HG03159 (cell line): ENCODE results near the gene ARHGDIA.

Experiments used
- ATAC-seq: cut with Tn5 transposase; IDR thresholded peaks from one replicate; pipeline ENCODE4 v1.9.1; 2021; ENCODE audit warnings: mild to moderate bottlenecking, moderate library complexity; ENCODE audit not compliant: unreplicated experiment

Gene ARHGDIA

DNA sequence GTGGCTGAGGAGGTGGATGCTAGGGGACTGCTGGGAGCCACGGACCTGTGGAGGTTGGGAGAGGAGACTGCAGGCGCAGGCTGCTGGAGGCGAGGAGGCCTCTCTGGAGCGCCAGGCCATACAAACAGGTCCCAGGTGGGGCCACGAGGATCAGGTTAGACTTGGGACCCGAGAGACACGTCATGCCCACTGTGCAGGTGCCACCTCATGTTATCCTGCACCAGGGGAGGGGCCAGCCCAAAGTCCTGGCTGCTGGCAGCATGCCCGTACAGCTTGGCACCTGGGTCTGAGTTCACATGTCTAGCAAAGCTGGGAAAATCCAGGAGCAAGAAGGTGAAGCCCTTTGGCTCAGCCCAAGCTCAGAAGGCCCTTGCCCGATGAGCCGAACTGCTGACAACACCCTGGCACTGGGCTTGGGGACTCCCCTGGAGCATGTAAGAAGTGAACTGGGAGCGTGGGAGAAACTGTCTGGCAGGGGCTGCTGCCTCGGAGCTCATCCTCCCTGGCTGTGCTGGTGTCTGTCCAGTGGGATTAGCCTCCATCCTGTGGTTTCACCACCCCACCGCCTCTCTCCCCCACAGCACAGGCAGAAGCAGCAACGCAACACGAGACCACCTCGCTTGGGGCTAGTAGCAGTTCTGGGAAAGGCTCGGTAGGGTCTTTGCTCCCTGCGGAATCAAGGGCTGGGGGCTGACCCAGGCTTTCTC lies 5.3 kb downstream of the ARHGDIA start:
- no peak for ATAC-seq

DNA sequence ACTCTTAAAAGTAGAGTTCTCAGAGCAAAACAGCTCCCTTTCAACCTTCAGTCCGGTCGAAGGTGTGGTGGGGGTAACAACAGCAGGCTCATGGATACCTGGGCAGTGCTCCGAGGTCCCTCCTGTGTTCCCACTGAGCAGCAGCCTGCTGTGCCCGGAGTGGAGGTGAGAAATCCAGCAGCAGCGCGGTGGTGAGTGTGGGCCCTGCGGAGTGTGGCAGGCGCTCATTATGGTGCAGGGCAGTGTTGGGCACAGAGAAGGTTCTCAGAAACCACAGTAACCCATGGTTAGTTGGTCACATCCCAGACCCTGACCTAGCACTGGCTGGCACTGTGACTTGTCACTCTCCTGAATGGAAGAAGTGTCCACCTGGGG lies 5.8 kb downstream of the ARHGDIA start:
- no peak for ATAC-seq

DNA sequence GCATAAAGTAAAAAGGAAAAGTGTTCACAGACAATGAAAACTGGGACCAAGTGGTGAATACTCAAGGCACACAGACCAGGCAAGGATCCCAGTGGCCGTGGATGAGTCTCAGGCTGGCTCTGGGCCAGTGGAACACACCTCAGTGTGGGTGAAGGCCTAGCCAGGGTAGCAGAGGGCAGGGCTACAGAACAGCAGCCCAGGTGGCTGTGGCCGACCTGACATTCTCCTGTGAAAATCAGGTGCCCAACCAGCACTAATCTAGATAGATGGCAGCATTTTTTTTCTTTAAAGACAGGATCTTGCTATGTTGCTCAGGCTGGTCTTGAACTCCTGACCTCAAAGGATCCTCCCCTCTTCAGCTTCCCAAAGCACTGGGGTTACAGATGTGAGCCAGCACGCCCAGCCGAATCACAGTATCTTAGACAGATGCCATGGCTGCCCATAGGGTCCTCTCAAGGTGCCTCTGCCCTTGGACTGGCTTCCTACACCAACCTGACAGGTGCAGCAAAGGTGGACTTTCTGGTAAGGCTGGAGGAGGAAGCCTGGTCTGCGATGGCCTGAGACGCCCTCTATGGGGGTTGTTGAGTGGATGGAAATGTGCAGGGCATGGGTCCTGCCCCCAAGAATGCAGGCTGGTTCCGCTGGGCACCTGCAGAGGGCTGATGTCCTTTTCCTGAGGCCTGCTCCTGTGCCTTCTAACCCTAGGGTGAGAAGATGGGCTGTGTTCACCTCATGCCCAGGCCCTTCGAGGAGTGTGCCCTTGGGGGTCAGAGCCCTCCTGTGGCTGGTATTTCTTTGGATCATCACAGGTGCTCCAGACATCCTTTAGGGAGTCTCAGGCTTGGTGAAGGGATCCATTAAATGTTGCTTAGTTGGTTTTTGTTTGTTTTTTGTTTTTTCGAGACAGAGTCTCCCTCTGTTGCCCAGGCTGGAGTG lies 7.0 kb downstream of the ARHGDIA start:
- no peak for ATAC-seq

DNA sequence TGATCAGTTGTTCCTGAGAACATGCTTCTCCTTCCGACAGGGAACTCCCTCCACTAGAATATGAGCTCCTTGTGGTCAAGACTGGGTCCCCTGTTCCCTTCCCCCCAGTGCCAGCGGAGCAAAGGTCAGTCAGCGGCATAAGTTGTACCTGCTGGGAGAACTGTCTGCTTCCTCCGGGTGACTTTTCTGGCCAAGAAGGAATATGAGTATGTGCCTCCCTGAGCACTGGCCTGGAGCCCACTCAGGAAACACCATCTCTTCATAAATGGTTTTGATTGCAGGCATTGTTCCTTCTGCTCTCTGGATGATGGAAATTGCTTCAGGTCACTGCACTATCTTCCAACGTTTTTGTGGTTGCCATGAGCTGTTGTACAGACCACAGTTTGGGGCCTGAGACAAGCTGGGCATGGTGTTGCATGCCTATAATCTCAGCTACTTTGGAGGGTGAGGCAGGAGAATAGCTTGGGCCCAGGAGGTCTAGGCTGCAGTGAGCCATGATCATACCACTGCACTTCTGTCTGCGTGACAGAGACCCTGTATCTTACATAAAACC lies 7.9 kb downstream of the ARHGDIA start:
- ATAC-seq, result no peak

DNA sequence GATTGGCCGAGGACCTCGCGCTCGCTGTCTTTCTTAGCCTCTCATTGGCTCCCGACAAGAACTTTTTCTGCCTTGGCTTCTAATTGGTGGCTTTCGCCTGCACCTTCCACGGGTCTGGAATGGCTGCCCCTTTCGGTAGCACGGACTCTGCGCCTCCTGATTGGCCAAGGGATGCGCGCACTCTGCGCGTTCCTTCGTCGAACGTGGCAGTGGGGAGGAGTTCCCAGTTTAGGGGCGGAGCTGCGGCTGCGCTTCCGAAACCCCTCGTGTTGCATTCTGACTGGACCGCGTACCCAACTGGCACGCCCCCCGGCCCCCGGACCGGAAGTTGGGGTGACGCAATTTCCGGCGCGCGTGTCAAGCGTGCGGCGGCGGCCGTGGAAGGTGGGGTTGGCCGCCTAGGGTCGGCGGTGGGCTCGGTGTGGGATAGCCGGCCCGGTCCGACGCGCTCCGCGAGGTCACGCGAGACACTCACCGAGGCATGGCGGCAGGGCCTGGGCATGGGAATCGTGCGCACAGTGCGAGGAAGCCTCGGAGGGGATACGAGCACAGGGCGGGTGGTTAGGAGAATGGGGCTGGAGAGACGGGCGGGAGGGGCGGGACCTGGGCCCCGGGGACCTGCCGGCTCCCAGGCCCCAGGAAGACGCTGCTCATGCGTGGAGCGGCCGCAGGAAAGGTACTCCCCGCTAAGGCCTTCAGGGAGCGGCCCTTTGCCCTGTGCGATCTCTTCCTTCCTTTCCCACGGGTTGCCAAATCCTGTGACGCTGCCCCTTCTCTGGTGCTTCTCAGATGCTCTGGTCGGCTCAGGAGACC lies 10.2 kb downstream of the ARHGDIA start:
- ATAC-seq, result peak; percentile 73

DNA sequence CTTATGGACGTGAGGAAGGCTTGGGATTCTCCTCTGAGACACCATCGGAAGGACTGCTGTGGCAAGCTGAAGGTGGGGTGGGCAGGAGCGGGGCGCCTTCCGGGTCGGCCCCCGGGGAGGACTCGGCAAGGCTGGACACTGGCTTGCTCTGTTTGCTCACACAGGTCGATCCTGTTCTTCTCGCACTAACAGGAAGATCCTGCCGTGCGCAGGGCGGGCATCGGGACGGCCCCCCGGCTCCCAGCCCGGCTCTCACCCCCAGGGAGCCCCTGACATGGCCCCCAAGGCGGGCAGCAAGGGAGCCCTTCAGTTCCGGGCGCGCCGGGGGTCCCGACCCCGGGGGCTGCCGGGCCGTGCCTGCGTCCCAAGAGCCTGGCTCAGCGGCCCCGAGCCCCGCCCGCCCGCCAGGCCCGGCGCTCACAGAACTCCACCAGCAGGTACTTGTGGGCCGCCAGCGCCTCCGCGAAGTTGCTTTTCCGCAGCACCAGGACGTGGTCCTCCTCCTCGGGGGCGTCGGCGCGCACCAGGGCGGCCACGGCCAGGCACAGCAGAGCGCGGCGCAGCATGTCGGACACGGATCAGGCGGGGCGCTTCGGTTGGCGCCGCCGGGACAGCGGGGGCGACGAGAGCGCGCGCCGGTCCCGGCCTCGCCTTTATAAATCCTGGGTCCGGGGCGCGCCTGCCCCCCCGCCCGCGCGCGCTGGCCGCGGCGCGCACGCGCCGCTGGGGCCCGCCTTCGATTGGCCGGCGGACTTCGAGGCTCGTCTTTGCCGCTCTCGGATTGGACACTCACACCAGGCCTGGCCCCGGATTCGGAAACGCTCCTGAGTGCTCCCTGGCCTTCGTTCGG lies 11.0 kb downstream of the ARHGDIA start, which contains the start of gene P4HB:
Gene P4HB (minus strand): TSS at position 630 of the 850 bp plus-strand sequence. CDS start 64 bp downstream, at position 566.
- ATAC-seq, result no peak

DNA sequence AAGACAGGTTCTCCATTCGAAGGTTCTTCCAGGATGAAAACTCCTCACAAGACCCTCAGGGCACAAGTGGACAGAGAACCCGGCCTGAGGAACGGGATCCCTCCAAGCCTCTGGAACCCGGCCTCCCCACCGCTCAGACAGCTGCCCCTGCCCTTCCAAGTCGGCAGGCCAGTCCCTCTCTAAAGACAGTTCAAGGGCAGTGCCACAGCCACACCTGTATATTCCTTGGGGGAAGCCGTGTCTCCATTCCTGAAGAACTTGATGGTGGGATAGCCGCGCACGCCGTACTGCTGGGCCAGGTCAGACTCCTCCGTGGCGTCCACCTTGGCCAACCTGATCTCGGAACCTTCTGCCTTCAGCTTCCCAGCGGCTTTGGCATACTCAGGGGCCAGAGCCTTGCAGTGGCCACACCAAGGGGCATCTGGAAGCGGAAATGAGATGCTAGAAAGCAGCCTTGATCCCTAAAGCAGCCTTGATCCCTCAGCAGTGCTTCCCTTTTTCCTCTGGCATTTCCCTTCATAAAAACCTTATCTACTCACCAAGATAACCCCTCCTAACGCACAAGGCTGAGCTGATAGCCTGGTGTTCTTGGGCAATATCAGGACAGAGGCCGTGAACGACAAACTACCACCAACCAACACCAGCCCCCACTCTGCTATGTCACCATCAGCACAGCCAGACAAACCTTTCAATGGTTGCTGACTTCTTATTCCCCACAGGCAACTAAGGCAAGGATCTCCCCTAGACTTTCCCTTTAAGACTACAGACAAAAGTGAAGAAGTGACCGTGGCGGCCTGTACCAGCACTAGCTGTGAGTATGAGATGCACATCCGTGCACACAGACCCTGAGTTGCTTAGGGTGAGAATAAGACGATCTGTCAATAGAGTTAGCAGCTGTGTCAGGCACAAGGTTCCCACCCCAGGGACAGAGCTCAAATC lies 11.9 kb downstream of the ARHGDIA start:
- no peak for ATAC-seq

DNA sequence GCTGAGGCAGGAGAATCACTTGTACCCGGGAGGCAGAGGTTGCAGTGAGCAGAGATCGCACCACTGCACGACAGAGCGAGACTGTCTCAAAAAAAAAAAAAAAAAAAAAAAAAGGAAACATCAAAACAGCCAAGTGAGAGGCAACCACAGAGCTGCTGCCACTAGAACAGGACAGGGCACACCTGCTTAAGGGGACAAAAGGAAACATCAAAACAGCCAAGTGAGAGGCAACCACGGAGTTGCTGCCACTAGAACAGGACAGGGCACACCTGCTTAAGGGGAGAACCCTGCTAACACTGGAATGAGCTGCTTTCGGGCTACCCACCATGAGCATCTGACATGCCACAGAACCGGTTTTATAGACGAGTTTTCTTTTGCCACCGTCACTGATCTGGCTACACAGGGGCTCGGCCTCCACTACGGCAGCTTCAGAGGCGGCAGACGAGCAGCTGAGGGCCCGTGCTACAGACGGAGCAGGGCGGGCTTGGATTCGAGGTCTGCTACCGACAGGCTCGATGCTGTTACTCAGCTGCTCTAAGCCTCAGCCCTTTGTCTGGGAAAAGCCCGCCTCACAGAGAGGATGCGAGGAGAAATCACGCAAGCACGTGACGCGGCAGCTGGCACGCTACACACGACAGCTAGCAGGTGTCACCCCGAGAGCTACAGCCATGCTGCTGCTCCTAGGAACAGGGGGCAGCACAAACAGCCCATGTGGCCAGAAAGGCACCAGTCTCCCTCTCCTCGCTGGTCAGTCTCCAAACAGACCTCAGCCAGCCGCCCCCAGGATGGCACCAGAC lies 12.8 kb downstream of the ARHGDIA start:
- no peak for ATAC-seq

DNA sequence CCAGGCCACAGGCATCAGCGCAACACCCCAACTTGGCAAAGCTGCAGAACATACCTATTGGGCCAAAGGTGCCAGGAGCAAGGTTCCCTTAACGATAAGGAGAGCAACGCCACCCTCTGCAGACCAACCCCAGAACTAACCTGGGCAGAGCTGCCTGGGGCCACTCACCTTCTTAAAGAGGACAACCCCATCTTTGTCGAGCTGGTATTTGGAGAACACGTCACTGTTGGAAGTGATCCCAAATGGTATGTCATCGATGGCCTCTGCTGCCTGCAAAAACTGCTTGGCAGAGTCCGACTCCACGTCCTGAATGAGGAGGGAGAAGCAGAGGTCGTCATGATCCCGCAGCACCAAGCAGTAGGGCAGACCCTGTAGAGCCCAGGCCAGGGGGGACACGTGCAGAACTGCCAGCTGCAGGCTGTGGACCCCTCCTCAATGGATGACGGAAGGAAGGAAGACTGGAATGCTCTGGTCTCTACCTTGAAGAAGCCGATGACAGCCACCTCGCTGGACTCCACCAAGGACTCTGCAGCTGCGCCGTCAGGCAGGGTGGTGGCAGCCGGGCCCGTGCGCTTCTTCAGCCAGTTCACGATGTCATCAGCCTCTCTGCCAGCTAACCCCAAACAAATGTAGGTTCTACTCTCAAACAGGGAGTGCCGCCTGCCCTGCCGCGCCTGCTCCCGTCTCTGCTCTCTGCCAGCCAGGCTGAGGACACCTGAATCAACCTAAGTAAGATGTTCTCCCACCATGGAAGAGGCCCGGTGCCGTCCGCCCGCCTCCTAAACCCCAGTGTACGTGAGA lies 16.0 kb downstream of the ARHGDIA start:
- no peak for ATAC-seq

DNA sequence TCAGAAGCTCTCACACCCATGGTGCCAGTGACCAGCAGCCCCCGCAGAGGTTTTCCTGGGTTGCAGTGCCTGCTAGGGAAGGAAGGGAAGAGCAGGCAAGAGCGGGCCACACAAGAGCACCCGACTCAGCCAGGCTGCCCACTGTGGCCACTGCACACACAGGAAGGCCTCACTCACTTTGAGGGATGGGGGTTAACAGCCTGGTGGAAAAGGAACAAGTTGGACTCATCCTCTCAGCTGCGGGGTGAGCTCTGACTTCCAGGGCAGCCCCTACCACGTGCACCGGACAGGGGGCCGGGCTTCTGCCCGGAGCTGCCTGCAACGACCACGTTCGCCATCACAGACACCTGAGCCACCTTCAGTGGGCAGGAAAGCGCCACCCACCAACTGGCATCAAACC lies 18.9 kb downstream of the ARHGDIA start:
- no peak for ATAC-seq

DNA sequence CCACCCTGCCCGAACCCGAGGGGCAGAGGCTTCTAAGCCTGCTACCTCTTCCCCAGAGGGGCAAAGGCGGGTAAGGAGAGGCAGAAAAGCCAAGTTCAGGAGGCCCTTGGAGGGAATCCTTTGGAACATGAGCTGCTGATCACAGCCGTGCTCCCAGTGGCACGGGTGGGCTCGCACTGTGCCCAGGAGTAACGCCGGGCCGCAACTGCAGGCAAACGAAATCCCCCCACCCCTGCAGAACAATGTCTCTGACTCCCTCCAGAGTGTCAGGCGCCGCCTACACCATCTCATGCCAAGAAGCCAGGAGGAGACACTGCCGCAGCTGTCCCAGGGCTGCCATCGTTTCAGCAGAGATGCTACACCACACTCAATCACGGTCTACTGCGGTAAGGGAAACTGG lies 19.7 kb downstream of the ARHGDIA start:
- ATAC-seq, result no peak

DNA sequence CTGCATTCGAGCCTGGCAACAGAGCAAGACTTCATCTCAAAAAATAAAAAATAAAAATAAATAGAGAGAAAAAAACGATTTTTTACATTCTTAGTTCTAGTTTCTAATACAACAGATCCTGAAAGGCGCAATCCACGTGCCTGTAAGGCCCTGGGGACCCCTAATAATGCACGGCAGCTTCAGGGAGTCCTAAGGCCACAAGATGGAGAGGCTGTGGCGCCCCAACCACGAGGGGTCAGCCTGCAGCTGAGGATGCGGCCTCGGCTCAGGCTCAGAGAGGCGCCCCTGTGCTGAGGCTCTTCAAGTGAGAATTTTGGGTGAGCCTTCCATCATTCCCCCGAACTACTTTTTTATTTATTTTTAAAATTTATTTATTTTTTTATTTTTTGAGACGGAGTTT lies 21.7 kb downstream of the ARHGDIA start:
- ATAC-seq, result no peak

DNA sequence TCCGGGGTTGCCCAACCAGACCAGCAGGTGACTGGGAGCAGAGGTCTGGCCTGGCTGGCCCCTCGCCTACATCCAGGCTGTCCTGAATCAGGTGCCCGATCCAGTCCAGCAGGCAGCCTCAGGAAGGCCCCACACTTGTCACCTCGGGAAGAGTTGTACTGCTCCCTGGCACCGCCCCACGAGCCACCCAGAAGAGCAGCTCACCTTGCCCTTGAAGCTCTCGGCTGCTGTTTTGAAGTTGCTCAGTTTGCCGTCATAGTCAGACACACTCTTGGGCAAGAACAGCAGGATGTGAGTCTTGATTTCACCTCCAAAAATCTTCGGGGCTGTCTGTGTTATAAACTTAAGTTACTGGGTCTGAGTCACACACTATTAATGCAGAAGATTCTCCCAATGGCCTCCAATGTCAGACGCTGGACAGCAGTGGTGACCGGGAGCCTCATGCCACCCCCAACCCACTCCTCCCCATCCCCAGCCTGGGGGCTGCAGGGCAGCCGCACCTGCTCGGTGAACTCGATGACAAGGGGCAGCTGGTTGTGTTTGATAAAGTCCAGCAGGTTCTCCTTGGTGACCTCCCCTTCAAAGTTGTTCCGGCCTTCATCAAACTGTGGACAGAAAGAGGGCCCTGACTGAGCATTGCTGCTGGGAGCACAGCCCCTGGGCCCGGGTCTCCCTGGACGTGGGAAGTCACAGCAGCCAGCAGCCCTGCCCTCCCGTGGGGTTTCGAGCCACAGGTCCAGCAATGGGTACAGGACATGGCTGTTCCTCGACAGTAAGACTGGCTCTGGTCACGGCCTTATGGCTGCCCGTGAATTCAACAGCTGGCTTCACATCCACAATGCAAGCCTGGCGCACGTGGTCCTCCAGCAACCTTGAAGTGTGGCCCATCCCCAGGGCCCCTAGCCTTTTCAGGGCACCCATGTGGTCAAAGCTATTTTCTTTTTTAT lies 24.1 kb downstream of the ARHGDIA start:
- ATAC-seq, result no peak

DNA sequence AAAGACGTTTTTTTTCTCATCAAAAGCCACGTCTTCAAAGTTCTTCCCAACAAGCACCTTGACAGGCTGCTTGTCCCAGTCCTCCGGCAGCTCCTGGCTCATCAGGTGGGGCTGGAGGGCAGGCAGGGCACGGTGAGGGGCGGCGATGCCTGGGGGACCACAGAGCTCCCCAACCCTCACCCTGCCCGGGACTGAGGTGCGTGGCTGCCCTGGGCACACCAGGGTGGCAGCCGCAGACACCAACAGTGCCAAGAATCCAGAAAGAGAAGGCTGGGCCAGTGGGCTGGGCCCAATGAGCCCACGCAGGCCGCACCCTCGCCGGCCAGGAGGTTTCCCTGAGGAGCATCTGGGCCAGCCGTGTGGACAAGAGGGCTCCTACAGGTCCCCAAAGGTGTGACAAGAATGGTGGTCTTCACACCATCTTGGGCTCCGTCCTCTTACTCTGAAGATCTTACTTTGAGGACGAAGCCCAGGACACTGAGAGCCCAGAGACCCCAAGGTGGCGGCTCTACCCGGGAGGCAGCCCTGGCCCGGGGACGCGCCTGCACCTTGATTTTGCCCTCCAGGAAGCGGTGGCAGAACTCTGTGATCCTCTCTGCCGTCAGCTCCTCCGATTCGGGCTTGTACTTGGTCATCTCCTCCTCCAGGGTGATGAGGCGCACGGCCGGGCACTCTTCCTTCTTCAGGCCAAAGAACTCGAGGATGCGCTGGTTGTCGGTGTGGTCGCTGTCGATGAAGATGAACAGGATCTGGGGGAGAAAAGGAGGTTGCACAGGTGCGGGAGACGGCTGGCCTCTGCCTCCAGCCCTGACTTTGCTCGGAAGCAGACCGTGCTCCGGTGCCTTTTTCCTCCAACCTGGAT lies 25.0 kb downstream of the ARHGDIA start:
- ATAC-seq, result no peak

DNA sequence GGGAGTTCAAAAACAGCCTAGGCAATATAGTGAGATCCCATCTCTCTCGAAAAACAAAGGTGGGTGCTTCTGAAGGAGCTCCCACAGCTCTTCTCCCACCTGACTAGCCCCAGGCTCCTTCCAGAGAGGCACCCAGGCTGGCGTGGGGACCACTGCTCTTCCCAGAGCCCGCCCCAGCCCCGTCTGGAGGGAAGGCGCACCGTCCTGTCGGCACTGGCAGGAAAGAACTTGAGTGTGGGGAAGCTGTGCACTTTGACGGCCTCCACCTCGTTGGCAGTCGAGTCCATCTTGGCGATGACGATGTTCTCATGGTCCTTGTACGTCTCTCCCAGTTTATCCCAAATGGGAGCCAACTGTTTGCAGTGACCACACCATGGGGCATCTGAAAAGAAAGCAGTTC lies 25.8 kb downstream of the ARHGDIA start:
- no peak for ATAC-seq
